Measurements from ENCODE around the gene BRINP1. TPM values are rescaled to one million over a fixed set of nuclear protein-coding genes. Genes with fewer than 3 reads are reported as not detected.

BRINP1 gene
- total RNA-seq, 1 experiment from 2014 or later, result not detected

- Histone ChIP-seq H3K4me3 (ENCODE audit: low read depth, low read length, poor library complexity, severe bottlenecking) (no peak overlapping the region), H3K9me3 (ENCODE audit: low read depth, low read length, poor library complexity, severe bottlenecking) (no peaks in the 10 kb centered on the region), H3K27me3 (replicated peaks; ENCODE audit: insufficient read depth, low read depth, low read length, poor library complexity) (no peaks in the 10 kb centered on the region), H3K4me1 (ENCODE audit: insufficient read depth, low read length, poor library complexity, severe bottlenecking) (no peaks in the 10 kb centered on the region), H3K27ac (ENCODE audit: low read depth, low read length, poor library complexity, severe bottlenecking) (no peak overlapping the region), H3K36me3 (ENCODE audit: insufficient read depth, low read length, poor library complexity, severe bottlenecking) (no peaks in the 10 kb centered on the region)
- POLR2A ChIA-PET (ENCODE audit: low non-redundant PET), result no interaction called here
- TF ChIP-seq EZH2 (IDR thresholded peaks at IDR 0.05; ENCODE audit: borderline replicate concordance, low read depth, low read length, poor library complexity, severe bottlenecking), result no peak
- no peak for TF ChIP-seq CTCF (conservative IDR thresholded peaks at IDR 0.05; ENCODE audit: low read depth, low read length)
- no TSS peak for BruUV-seq (replicated peaks)
- DNase-seq (ENCODE audit: low spot score), result no peak
- intact Hi-C loops (cut with micrococcal nuclease; ENCODE audit: unreplicated experiment), result no loop called here
- CTCF ChIA-PET, result no interaction called here
Measured at GRCh38 chr9:119165131-119165530, 204.1 kb downstream of the BRINP1 start.

- DNase-seq (ENCODE audit: low spot score), result no peak
- intact Hi-C loops (cut with micrococcal nuclease; ENCODE audit: unreplicated experiment), result no loop called here
- Histone ChIP-seq H3K27me3 (replicated peaks; ENCODE audit: insufficient read depth, low read depth, low read length, poor library complexity) (no peaks in the 10 kb centered on the region), H3K9me3 (ENCODE audit: low read depth, low read length, poor library complexity, severe bottlenecking) (no peaks in the 10 kb centered on the region), H3K36me3 (ENCODE audit: insufficient read depth, low read length, poor library complexity, severe bottlenecking) (no peaks in the 10 kb centered on the region), H3K4me3 (ENCODE audit: low read depth, low read length, poor library complexity, severe bottlenecking) (no peak overlapping the region), H3K27ac (ENCODE audit: low read depth, low read length, poor library complexity, severe bottlenecking) (no peak overlapping the region), H3K4me1 (ENCODE audit: insufficient read depth, low read length, poor library complexity, severe bottlenecking) (no peaks in the 10 kb centered on the region)
- TF ChIP-seq EZH2 (IDR thresholded peaks at IDR 0.05; ENCODE audit: borderline replicate concordance, low read depth, low read length, poor library complexity, severe bottlenecking) (no peak), CTCF (conservative IDR thresholded peaks at IDR 0.05; ENCODE audit: low read depth, low read length) (no peak)
- BruUV-seq (replicated peaks), result no TSS peak
- ChIA-PET CTCF (no interaction called here), POLR2A (ENCODE audit: low non-redundant PET) (no interaction called here)
Measured at GRCh38 chr9:119164716-119165115, 204.5 kb downstream of the BRINP1 start.

- intact Hi-C loops (cut with micrococcal nuclease; ENCODE audit: unreplicated experiment), result no loop called here
- Histone ChIP-seq H3K4me1 (ENCODE audit: insufficient read depth, low read length, poor library complexity, severe bottlenecking) (no peaks in the 10 kb centered on the region), H3K9me3 (ENCODE audit: low read depth, low read length, poor library complexity, severe bottlenecking) (no peaks in the 10 kb centered on the region), H3K27me3 (replicated peaks; ENCODE audit: insufficient read depth, low read depth, low read length, poor library complexity) (no peaks in the 10 kb centered on the region), H3K4me3 (ENCODE audit: low read depth, low read length, poor library complexity, severe bottlenecking) (no peak overlapping the region), H3K36me3 (ENCODE audit: insufficient read depth, low read length, poor library complexity, severe bottlenecking) (no peaks in the 10 kb centered on the region), H3K27ac (ENCODE audit: low read depth, low read length, poor library complexity, severe bottlenecking) (no peak overlapping the region)
- DNase-seq (ENCODE audit: low spot score), result no peak
- ChIA-PET CTCF (no interaction called here), POLR2A (ENCODE audit: low non-redundant PET) (no interaction called here)
- TF ChIP-seq CTCF (conservative IDR thresholded peaks at IDR 0.05; ENCODE audit: low read depth, low read length) (no peak), EZH2 (IDR thresholded peaks at IDR 0.05; ENCODE audit: borderline replicate concordance, low read depth, low read length, poor library complexity, severe bottlenecking) (no peak)
- no TSS peak for BruUV-seq (replicated peaks)
Measured at GRCh38 chr9:119160551-119160950, 208.7 kb downstream of the BRINP1 start.
